Neural cell (in vitro differentiated cells): Measurements from ENCODE around the gene AHRR. TPM values are rescaled to one million over a fixed set of nuclear protein-coding genes. Genes with fewer than 3 reads are reported as not detected.

ENCODE experiments used
- H2AFZ ChIP-seq: fragments of 200-600, 300-800 bp; sonication (generic), shearing (Covaris generic); 2 replicates; pipeline ENCODE4 v1.6.0; 2014; ENCODE audit warnings: low read depth, mild to moderate bottlenecking, antibody characterized with exemption, low read length, moderate library complexity
- H3F3A ChIP-seq: fragments of 200-600 bp; shearing (Covaris generic); 2 replicates; pipeline ENCODE4 v1.6.1; 2016; ENCODE audit warnings: mild to moderate bottlenecking, moderate library complexity, mixed read lengths, antibody characterized with exemption, low read length; ENCODE audit not compliant: insufficient read depth, poor library complexity, severe bottlenecking
- H3K27ac ChIP-seq: fragments of 200-600, 300-800 bp; sonication (generic), shearing (Covaris generic); 2 replicates; pipeline ENCODE4 v1.5.1; 2014; ENCODE audit warnings: mild to moderate bottlenecking, low read length, moderate library complexity
- H3K27me3 ChIP-seq: fragments of 300-800, 200-600 bp; sonication (generic), shearing (Covaris generic); 2 replicates; pipeline ENCODE4 v1.6.0; 2014; ENCODE audit warnings: mild to moderate bottlenecking, low read depth, low read length, moderate library complexity; ENCODE audit not compliant: insufficient read depth
- H3K36me3 ChIP-seq: fragments of 300-800, 200-600 bp; sonication (generic), shearing (Covaris generic); 2 replicates; pipeline ENCODE4 v1.5.1; 2014; ENCODE audit warnings: mild to moderate bottlenecking, antibody characterized with exemption, low read length, moderate library complexity; ENCODE audit not compliant: insufficient read depth
- H3K4me2 ChIP-seq: fragments of 300-800, 200-600 bp; sonication (generic), shearing (Covaris generic); 2 replicates; pipeline ENCODE4 v1.6.0; 2014; ENCODE audit warnings: mild to moderate bottlenecking, low read length
- H3K4me3 ChIP-seq: fragments of 300-800, 200-600 bp; sonication (generic), shearing (Covaris generic); 2 replicates; pipeline ENCODE4 v1.5.1; 2014; ENCODE audit warnings: mild to moderate bottlenecking, low read length, moderate library complexity
- H3K79me2 ChIP-seq: fragments of 200-600 bp; shearing (Covaris generic); replicated peaks from 2 replicates; pipeline ENCODE4 v1.6.0; 2014; ENCODE audit warnings: mild to moderate bottlenecking, low read length, moderate library complexity; ENCODE audit not compliant: insufficient read depth
- H3K9ac ChIP-seq: fragments of 300-800, 200-600 bp; sonication (generic), shearing (Covaris generic); 2 replicates; pipeline ENCODE4 v1.6.1; 2016; ENCODE audit warnings: mild to moderate bottlenecking, low read length, mixed read lengths
- H3K9me2 ChIP-seq: fragments of 200-600 bp; shearing (Covaris generic); 2 replicates; pipeline ENCODE4 v1.6.1; 2016; ENCODE audit warnings: mild to moderate bottlenecking, low read length, mixed read lengths; ENCODE audit not compliant: insufficient read depth
- H3K9me3 ChIP-seq: fragments of 200-600, 300-800 bp; sonication (generic), shearing (Covaris generic); 2 replicates; pipeline ENCODE4 v1.6.1; 2016; ENCODE audit warnings: mild to moderate bottlenecking, mixed run types, low read length, moderate library complexity, mixed read lengths
- H4K20me1 ChIP-seq: fragments of 200-600 bp; shearing (Covaris generic); 2 replicates; pipeline ENCODE4 v1.6.1; 2016; ENCODE audit warnings: mild to moderate bottlenecking, mixed run types; ENCODE audit not compliant: insufficient read depth
- CTCF ChIP-seq: fragments of 450-650 bp; IDR thresholded peaks from 2 replicates; pipeline ENCODE4 v1.5.1; 2014; ENCODE audit warnings: antibody characterized with exemption, mild to moderate bottlenecking, moderate library complexity; ENCODE audit not compliant: poor library complexity, severe bottlenecking
- EP300 ChIP-seq: fragments of 450-650 bp; conservative IDR thresholded peaks from 2 replicates; pipeline ENCODE4 v1.6.1; 2014; ENCODE audit warnings: antibody characterized with exemption, mild to moderate bottlenecking, moderate library complexity; ENCODE audit not compliant: poor library complexity, severe bottlenecking
- EZH2 ChIP-seq: fragments of 200-600, 300-800 bp; shearing (Covaris generic), sonication (generic); IDR thresholded peaks from 2 replicates; pipeline ENCODE4 v1.6.1; 2014; ENCODE audit warnings: antibody characterized with exemption, low read length, borderline replicate concordance, mild to moderate bottlenecking; ENCODE audit not compliant: insufficient read depth, poor library complexity, severe bottlenecking
- MXI1 ChIP-seq: fragments of 450-650 bp; conservative IDR thresholded peaks from 2 replicates; pipeline ENCODE4 v1.6.1; 2014; ENCODE audit warnings: antibody characterized with exemption, mild to moderate bottlenecking; ENCODE audit not compliant: poor library complexity, severe bottlenecking
- POLR2AphosphoS5 ChIP-seq: IDR thresholded peaks from 2 replicates; pipeline ENCODE4 v1.6.1; 2012
- RAD21 ChIP-seq: fragments of 450-650 bp; conservative IDR thresholded peaks from 2 replicates; pipeline ENCODE4 v1.6.1; 2014; ENCODE audit warnings: antibody characterized with exemption, mild to moderate bottlenecking, moderate library complexity
- SMC3 ChIP-seq: fragments of 450-650 bp; conservative IDR thresholded peaks from 2 replicates; pipeline ENCODE4 v1.6.1; 2014; ENCODE audit warnings: antibody characterized with exemption, mild to moderate bottlenecking, moderate library complexity; ENCODE audit not compliant: poor library complexity
- TAF1 ChIP-seq: IDR thresholded peaks from 2 replicates; pipeline ENCODE4 v1.6.1; 2012; ENCODE audit warnings: low read depth
- polyA plus RNA-seq: library from polyadenylated mRNA; depleted of rRNA; stranded (reverse); fragments of >200 nt; gene quantifications from 2 replicates; pipeline ENCODE4 v1.2.3, GENCODE V29; 2014
- TF ChIP-seq, protein P1 (sequence below): IDR thresholded peaks from 2 replicates; pipeline ENCODE4 v1.6.1; 2012; ENCODE audit warnings: borderline replicate concordance

Gene AHRR
- polyA plus RNA-seq, 1 donor from 2014 or later = 0.26 TPM

GRCh38 chr5:457195-457961 lies 135.9 kb downstream of the AHRR start:
- Histone ChIP-seq H4K20me1 (no peaks in the 10 kb centered on the region), H3K9me3 (peaks cover 3% of the 10 kb centered on the region), H3K4me3 (no peak overlapping the region), H3K79me2 (no peaks in the 10 kb centered on the region), H3K9ac (no peak overlapping the region), H3K36me3 (peaks cover 11% of the 10 kb centered on the region), H3F3A (no peaks in the 10 kb centered on the region), H3K27ac (no peak overlapping the region), H3K27me3 (no peaks in the 10 kb centered on the region), H2AFZ (no peak overlapping the region), H3K9me2 (no peaks in the 10 kb centered on the region), H3K4me2 (no peak overlapping the region)
- TF ChIP-seq EP300 (no peak), CTCF (no peak), RAD21 (no peak), MXI1 (no peak), POLR2AphosphoS5 (no peak), EZH2 (no peak), SMC3 (no peak), TAF1 (no peak)
- TF ChIP-seq, protein P1, sequence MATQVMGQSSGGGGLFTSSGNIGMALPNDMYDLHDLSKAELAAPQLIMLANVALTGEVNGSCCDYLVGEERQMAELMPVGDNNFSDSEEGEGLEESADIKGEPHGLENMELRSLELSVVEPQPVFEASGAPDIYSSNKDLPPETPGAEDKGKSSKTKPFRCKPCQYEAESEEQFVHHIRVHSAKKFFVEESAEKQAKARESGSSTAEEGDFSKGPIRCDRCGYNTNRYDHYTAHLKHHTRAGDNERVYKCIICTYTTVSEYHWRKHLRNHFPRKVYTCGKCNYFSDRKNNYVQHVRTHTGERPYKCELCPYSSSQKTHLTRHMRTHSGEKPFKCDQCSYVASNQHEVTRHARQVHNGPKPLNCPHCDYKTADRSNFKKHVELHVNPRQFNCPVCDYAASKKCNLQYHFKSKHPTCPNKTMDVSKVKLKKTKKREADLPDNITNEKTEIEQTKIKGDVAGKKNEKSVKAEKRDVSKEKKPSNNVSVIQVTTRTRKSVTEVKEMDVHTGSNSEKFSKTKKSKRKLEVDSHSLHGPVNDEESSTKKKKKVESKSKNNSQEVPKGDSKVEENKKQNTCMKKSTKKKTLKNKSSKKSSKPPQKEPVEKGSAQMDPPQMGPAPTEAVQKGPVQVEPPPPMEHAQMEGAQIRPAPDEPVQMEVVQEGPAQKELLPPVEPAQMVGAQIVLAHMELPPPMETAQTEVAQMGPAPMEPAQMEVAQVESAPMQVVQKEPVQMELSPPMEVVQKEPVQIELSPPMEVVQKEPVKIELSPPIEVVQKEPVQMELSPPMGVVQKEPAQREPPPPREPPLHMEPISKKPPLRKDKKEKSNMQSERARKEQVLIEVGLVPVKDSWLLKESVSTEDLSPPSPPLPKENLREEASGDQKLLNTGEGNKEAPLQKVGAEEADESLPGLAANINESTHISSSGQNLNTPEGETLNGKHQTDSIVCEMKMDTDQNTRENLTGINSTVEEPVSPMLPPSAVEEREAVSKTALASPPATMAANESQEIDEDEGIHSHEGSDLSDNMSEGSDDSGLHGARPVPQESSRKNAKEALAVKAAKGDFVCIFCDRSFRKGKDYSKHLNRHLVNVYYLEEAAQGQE = no peak

DNA sequence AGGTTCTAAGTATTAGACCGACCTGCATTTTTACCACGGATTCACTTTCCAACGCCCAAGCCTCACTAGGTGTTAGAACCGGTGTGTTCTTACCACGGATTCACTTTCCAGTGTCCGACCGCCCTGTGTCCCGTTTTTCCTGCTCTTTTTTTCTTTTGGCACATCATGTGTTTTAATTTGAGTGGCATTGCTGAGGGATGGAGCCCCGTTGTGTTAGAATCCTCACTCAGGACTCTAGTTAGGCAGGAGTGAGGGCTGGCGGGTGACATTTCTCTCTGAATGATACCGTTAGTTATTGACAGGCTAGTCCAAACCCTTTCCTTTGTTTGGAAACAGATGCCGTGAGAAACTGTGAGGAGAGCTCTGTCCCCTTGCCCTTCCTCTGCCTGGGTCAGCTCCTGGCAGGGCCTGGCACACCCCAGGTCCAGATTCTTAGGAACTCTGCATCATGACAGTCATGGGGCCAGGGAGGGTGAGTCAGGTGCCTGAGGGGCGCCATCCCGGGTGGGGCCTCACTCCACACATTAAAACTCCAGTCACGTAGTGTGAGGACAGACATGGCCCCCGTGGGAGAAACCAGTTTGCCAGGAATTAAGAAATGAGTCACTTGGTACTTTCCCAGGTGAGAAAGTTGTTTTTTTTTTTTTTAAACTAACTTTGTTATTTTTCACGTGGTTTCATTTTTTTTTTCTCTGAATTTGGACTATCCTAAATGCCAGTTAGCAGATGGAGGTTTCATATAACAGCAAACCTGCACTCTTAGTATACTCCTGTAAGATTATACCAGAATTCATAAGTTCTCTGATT lies 137.2 kb downstream of the AHRR start:
- H3K79me2 ChIP-seq = no peaks in the 10 kb centered on the region
- no peaks in the 10 kb centered on the region for H3K36me3 ChIP-seq
- H3K9me3 ChIP-seq = no peaks in the 10 kb centered on the region
- TF ChIP-seq POLR2AphosphoS5 (no peak), EP300 (no peak), TAF1 (no peak), EZH2 (no peak), CTCF (no peak), RAD21 (no peak)
- H3K4me2 ChIP-seq = no peak overlapping the region
- H3K27ac ChIP-seq = no peak overlapping the region
- no peak overlapping the region for H2AFZ ChIP-seq
- no peaks in the 10 kb centered on the region for H3K27me3 ChIP-seq
- no peaks in the 10 kb centered on the region for H4K20me1 ChIP-seq
- no peak overlapping the region for H3K4me3 ChIP-seq
- no peaks in the 10 kb centered on the region for H3F3A ChIP-seq
- H3K9ac ChIP-seq = no peak overlapping the region
- H3K9me2 ChIP-seq = no peaks in the 10 kb centered on the region
